GM12878 (cell line): ENCODE results near the gene AGK. TPM values are rescaled to one million over a fixed set of nuclear protein-coding genes. Genes with fewer than 3 reads are reported as not detected.

Experiments used
- ATAC-seq: fragments of 200-7000 bp; cut with Tn5 transposase; 3 replicates; pipeline ENCODE4 v1.9.1; 2020; ENCODE audit warnings: mild to moderate bottlenecking, moderate library complexity
- BruUV-seq: library from RNA; stranded (reverse); fragments of 400-500 nt; replicated peaks from 2 replicates; lab custom pipeline; 2021; lab: Mats Ljungman, UMichigan
- CTCF ChIA-PET: fragments of 300-600 bp; sonication (Branson Sonifier 250); formaldehyde crosslinking; extraction: SDS; loops from one replicate; lab custom pipeline; 2021; ENCODE audit warnings: inconsistent platforms; lab: Yijun Ruan, JAX
- POLR2A ChIA-PET: fragments of 350-600 bp; formaldehyde crosslinking; extraction: SDS; loops from one replicate; lab custom pipeline; 2021; ENCODE audit warnings: inconsistent platforms; lab: Charles Lee
- RAD21 ChIA-PET: fragments of 300-600 bp; sonication (Branson Sonifier 250); formaldehyde crosslinking; loops from one replicate; lab custom pipeline; 2023; ENCODE audit warnings: antibody characterized with exemption; ENCODE audit not compliant: unreplicated experiment; lab: Charles Lee
- SMC1A ChIA-PET: fragments of 300-600 bp; sonication (Branson Sonifier 250); formaldehyde crosslinking; loops from one replicate; lab custom pipeline; 2023; ENCODE audit not compliant: unreplicated experiment, uncharacterized antibody; lab: Charles Lee
- DNase-seq: peaks from one replicate; pipeline ENCODE4 v3.0.0-alpha.2; 2011; ENCODE audit warnings: low read depth, low spot score
- FAIRE-seq: peaks from 3 replicates; lab custom pipeline; 2011; peaks lifted over from hg19 to GRCh38; lab: Jason Lieb, UNC
- H2AFZ ChIP-seq: 2 replicates; pipeline ENCODE4 v1.6.0; 2011; ENCODE audit warnings: low read depth, low read length, control low read depth; ENCODE audit not compliant: control insufficient read depth
- H3K27ac ChIP-seq: 2 replicates; pipeline ENCODE4 v1.5.1; 2011; ENCODE audit warnings: control low read depth; ENCODE audit not compliant: control insufficient read depth, insufficient read depth
- H3K27me3 ChIP-seq, 2 experiments: replicated peaks in 1 of 2; 2 replicates each; pipeline versions ENCODE4 v1.6.0 to v1.6.1; 2011; ENCODE audit warnings: low read length in 1 of 2; ENCODE audit not compliant: control insufficient read depth in 2 of 2, insufficient read depth in 2 of 2
- H3K36me3 ChIP-seq, 2 experiments: 2 replicates each; pipeline ENCODE4 v1.5.1; 2011; ENCODE audit warnings: low read length in 1 of 2; ENCODE audit not compliant: control insufficient read depth in 2 of 2, insufficient read depth in 2 of 2
- H3K4me1 ChIP-seq: 2 replicates; pipeline ENCODE4 v1.6.1; 2011; ENCODE audit warnings: mild to moderate bottlenecking, low read length, moderate library complexity, mixed read lengths; ENCODE audit not compliant: control insufficient read depth, insufficient read depth
- H3K4me2 ChIP-seq: 2 replicates; pipeline ENCODE4 v1.6.0; 2011; ENCODE audit warnings: control low read depth; ENCODE audit not compliant: control insufficient read depth, insufficient read depth
- H3K4me3 ChIP-seq: fragments of 200-600 bp; sonication (generic); 2 replicates; pipeline ENCODE4 v1.5.1; 2016
- H3K79me2 ChIP-seq: 2 replicates; pipeline ENCODE4 v1.6.0; 2011; ENCODE audit warnings: low read length; ENCODE audit not compliant: control insufficient read depth, insufficient read depth
- H3K9ac ChIP-seq: 2 replicates; pipeline ENCODE4 v1.8.0; 2011; ENCODE audit warnings: low read length, control low read depth, mixed read lengths; ENCODE audit not compliant: control insufficient read depth, insufficient read depth
- H3K9me3 ChIP-seq: replicated peaks from 3 replicates; pipeline ENCODE4 v1.5.1; 2011; ENCODE audit warnings: mild to moderate bottlenecking, low read length; ENCODE audit not compliant: control insufficient read depth, insufficient read depth
- H4K20me1 ChIP-seq: 2 replicates; pipeline ENCODE4 v1.6.0; 2011; ENCODE audit not compliant: control insufficient read depth, insufficient read depth
- IKZF1 ChIP-seq: fragments of 450-650 bp; conservative IDR thresholded peaks from 2 replicates; pipeline ENCODE4 v1.6.1; 2017; ENCODE audit warnings: antibody characterized with exemption, mild to moderate bottlenecking
- RB1 ChIP-seq: fragments of 450-650 bp; formaldehyde crosslinking; IDR thresholded peaks from 2 replicates; pipeline ENCODE4 v1.6.1; 2017; ENCODE audit warnings: mild to moderate bottlenecking, borderline replicate concordance
- SUZ12 ChIP-seq: fragments of 200-600 bp; sonication (generic); IDR thresholded peaks from one replicate; pipeline ENCODE4 v1.6.1; 2018; ENCODE audit warnings: antibody characterized with exemption, mild to moderate bottlenecking; ENCODE audit not compliant: unreplicated experiment
- WGBS: methylation state at CpG from one replicate; pipeline ENCODE4 v1.1.6; 2016; ENCODE audit warnings: low lambda C conversion rate; ENCODE audit not compliant: insufficient replicate concordance, insufficient coverage; ENCODE audit errors: missing lambda C conversion rate; 5-methylcytosine and 5-hydroxymethylcytosine counted together
- in situ Hi-C: fragments of 300-500 bp; cut with MboI; formaldehyde crosslinking; loops from 9 replicates; pipeline ENCODE4 v1.14.3; 2018; ENCODE audit warnings: mixed read lengths
- intact Hi-C: fragments of 100-400 bp; cut with micrococcal nuclease; formaldehyde crosslinking; loops from one replicate; pipeline ENCODE4 v1.14.2; 2022; ENCODE audit not compliant: unreplicated experiment
- polyA plus RNA-seq, 11 experiments: library from polyadenylated mRNA; depleted of rRNA in 4 of 11; unstranded in 6 of 11; stranded (reverse) in 5 of 11; fragments of >200 nt; fragmentation: Nextera tagmentation in 4 of 11; fragmentation: Illumina TruSeq in 1 of 11; extraction: Ambion mirVana in 4 of 11; extraction: Trizol in 1 of 11; gene quantifications; 1 replicate in 1 of 11; 2 replicates in 10 of 11; pipeline versions ENCODE4 v1.2.1 to v1.2.3, GENCODE V29; 2011 to 2016; ENCODE audit warnings: inconsistent platforms in 2 of 11, missing spikeins in 2 of 11, low read depth in 1 of 11
- total RNA-seq, 4 experiments: library from RNA; depleted of rRNA in 3 of 4; stranded (reverse); fragments of >200 nt in 3 of 4; fragmentation: Illumina TruSeq in 1 of 4; extraction: Trizol in 1 of 4; gene quantifications; 2 replicates each; pipeline versions ENCODE4 v1.2.1 to v1.2.3, GENCODE V29; 2013 to 2021
- TF ChIP-seq, protein P1 (sequence below): fragments of 450-650 bp; formaldehyde crosslinking; IDR thresholded peaks from 2 replicates; pipeline ENCODE4 v1.5.0; 2022; ENCODE audit warnings: mild to moderate bottlenecking, missing genetic modification characterization

Gene AGK
- total and polyA plus RNA-seq, 10 of the 15 experiments (the other 5 are each of a cell fraction or from before 2014, with no cell fraction given) = 32.5 to 85.6 (median 47.8) TPM

DNA sequence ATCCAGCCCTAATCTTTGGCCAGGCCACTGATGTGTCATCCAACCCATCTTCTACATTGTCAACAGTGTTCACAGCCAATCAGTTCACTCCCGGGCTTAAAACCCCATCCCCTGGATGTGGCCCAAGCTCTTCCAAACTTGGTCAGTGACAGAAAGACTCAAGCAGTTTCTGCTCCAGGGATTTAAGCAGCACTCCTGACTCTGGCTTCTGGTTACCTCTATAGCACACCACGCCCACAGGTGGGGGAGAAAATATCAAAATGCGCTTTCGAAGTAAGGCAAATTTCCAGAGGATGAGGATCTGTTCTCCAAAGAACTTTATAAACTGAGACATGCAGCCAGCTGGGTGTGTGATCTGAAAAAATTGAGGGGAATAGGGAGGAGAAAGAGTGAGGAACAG lies 114.9 kb downstream of the AGK start:
- DNase-seq (no peak), ATAC-seq (no peak), FAIRE-seq (no peak)
- TF ChIP-seq, protein P1, sequence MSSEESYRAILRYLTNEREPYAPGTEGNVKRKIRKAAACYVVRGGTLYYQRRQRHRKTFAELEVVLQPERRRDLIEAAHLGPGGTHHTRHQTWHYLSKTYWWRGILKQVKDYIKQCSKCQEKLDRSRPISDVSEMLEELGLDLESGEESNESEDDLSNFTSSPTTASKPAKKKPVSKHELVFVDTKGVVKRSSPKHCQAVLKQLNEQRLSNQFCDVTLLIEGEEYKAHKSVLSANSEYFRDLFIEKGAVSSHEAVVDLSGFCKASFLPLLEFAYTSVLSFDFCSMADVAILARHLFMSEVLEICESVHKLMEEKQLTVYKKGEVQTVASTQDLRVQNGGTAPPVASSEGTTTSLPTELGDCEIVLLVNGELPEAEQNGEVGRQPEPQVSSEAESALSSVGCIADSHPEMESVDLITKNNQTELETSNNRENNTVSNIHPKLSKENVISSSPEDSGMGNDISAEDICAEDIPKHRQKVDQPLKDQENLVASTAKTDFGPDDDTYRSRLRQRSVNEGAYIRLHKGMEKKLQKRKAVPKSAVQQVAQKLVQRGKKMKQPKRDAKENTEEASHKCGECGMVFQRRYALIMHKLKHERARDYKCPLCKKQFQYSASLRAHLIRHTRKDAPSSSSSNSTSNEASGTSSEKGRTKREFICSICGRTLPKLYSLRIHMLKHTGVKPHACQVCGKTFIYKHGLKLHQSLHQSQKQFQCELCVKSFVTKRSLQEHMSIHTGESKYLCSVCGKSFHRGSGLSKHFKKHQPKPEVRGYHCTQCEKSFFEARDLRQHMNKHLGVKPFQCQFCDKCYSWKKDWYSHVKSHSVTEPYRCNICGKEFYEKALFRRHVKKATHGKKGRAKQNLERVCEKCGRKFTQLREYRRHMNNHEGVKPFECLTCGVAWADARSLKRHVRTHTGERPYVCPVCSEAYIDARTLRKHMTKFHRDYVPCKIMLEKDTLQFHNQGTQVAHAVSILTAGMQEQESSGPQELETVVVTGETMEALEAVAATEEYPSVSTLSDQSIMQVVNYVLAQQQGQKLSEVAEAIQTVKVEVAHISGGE = no peak
- TF ChIP-seq SUZ12 = no peak
- TF ChIP-seq IKZF1 = no peak
- no peak for TF ChIP-seq RB1
- Histone ChIP-seq H3K4me1 (peaks cover 6% of the 10 kb centered on the region), H3K36me3 (peaks cover 7 to 17% of the 10 kb centered on the region in 2 experiments), H3K4me2 (no peak overlapping the region), H3K9ac (no peak overlapping the region), H3K4me3 (no peak overlapping the region), H3K79me2 (no peaks in the 10 kb centered on the region), H4K20me1 (no peaks in the 10 kb centered on the region), H3K27me3 (no peaks in the 10 kb centered on the region), H2AFZ (no peak overlapping the region), H3K9me3 (no peaks in the 10 kb centered on the region), H3K27ac (no peak overlapping the region)
- 89% methylated on average over 4 of the region's 4 CpGs for WGBS
- SMC1A ChIA-PET = no interaction called here
- intact Hi-C loops = no loop called here
- BruUV-seq = no TSS peak
- CTCF ChIA-PET = interaction anchor here (0.8 kb wide), 1 partner anchor 120 kb away, joined by 3 read pairs; no protein-coding TSS in a partner anchor
- POLR2A ChIA-PET = no interaction called here
- RAD21 ChIA-PET = no interaction called here
- in situ Hi-C loops = no loop called here
